HepG2 (cell line): ENCODE data around the gene FUZ. TPM values are rescaled to one million over a fixed set of nuclear protein-coding genes. Genes with fewer than 3 reads are reported as not detected.
A peak's percentile ranks its signal among the peaks of the same experiment; 100 is the strongest.

Experiments used
- CENPT ChIP-seq: sonication (generic); formaldehyde crosslinking; IDR thresholded peaks from 2 replicates; pipeline ENCODE4 v1.8.0; 2022; ENCODE audit warnings: low read depth, mild to moderate bottlenecking, moderate library complexity, missing genetic modification reagents
- KDM6A ChIP-seq: IDR thresholded peaks from 2 replicates; pipeline ENCODE4 v1.6.1; 2016; ENCODE audit warnings: low read depth
- MAFK ChIP-seq, 2 experiments: IDR thresholded peaks in 1 of 2; conservative IDR thresholded peaks in 1 of 2; 2 replicates each; pipeline ENCODE4 v1.6.1; 2011; ENCODE audit warnings: improper control_type of control experiment in 2 of 2, low read length in 2 of 2
- MBNL3 ChIP-seq: fragments of 250-450 bp; sonication (Bioruptor Pico); conservative IDR thresholded peaks from 2 replicates; pipeline ENCODE4 v1.8.0; 2022; ENCODE audit warnings: mild to moderate bottlenecking, inconsistent platforms
- MXD3 ChIP-seq: IDR thresholded peaks from 2 replicates; pipeline ENCODE4 v1.6.1; 2016; ENCODE audit warnings: mild to moderate bottlenecking, missing biosample characterization, missing genetic modification reagents
- MXI1 ChIP-seq: IDR thresholded peaks from 3 replicates; pipeline ENCODE4 v1.6.1; 2012; ENCODE audit warnings: low read depth, low read length, inconsistent platforms, borderline replicate concordance
- PHF21A ChIP-seq: sonication (generic); formaldehyde crosslinking; IDR thresholded peaks from 2 replicates; pipeline ENCODE4 v1.5.0; 2020; ENCODE audit warnings: mild to moderate bottlenecking, missing genetic modification reagents
- RFXAP ChIP-seq: sonication (generic); formaldehyde crosslinking; IDR thresholded peaks from 2 replicates; pipeline ENCODE4 v1.4.0; 2020; ENCODE audit warnings: missing genetic modification reagents, borderline replicate concordance
- SMARCE1 ChIP-seq: fragments of 450-650 bp; IDR thresholded peaks from 2 replicates; pipeline ENCODE4 v1.6.1; 2017; ENCODE audit warnings: borderline replicate concordance
- SNAPC2 ChIP-seq: sonication (generic); formaldehyde crosslinking; IDR thresholded peaks from 2 replicates; pipeline ENCODE4 v1.8.1; 2022; ENCODE audit warnings: mild to moderate bottlenecking, missing genetic modification reagents
- TOE1 ChIP-seq: sonication (generic); formaldehyde crosslinking; IDR thresholded peaks from 2 replicates; pipeline ENCODE4 v1.4.0; 2020; ENCODE audit warnings: mild to moderate bottlenecking, missing genetic modification reagents
- ZHX1 ChIP-seq: sonication (generic); formaldehyde crosslinking; IDR thresholded peaks from 2 replicates; pipeline ENCODE4 v1.8.1; 2022; ENCODE audit warnings: low read depth, mild to moderate bottlenecking, missing genetic modification reagents
- ZNF253 ChIP-seq: sonication (generic); formaldehyde crosslinking; IDR thresholded peaks from 2 replicates; pipeline ENCODE4 v1.8.0; 2022; ENCODE audit warnings: mild to moderate bottlenecking, missing genetic modification reagents, borderline replicate concordance
- ZNF280D ChIP-seq: sonication (generic); formaldehyde crosslinking; IDR thresholded peaks from 2 replicates; pipeline ENCODE4 v1.5.1; 2020; ENCODE audit warnings: mild to moderate bottlenecking, missing genetic modification reagents
- ZNF317 ChIP-seq: sonication (generic); formaldehyde crosslinking; IDR thresholded peaks from 2 replicates; pipeline ENCODE4 v1.5.0; 2020; ENCODE audit warnings: mild to moderate bottlenecking, missing genetic modification reagents
- ZNF337 ChIP-seq: sonication (generic); formaldehyde crosslinking; IDR thresholded peaks from 2 replicates; pipeline ENCODE4 v1.5.1; 2020; ENCODE audit warnings: missing genetic modification reagents, low read depth, mild to moderate bottlenecking, borderline replicate concordance
- ZNF569 ChIP-seq: sonication (generic); formaldehyde crosslinking; IDR thresholded peaks from 2 replicates; pipeline ENCODE4 v1.5.0; 2020; ENCODE audit warnings: mild to moderate bottlenecking, missing genetic modification reagents, moderate library complexity, borderline replicate concordance
- ZNF607 ChIP-seq: sonication (generic); formaldehyde crosslinking; IDR thresholded peaks from 2 replicates; pipeline ENCODE4 v1.5.1; 2020; ENCODE audit warnings: missing genetic modification reagents, mild to moderate bottlenecking, borderline replicate concordance
- ZNF784 ChIP-seq: sonication (generic); formaldehyde crosslinking; IDR thresholded peaks from 2 replicates; pipeline ENCODE4 v1.5.1; 2020; ENCODE audit warnings: missing genetic modification reagents, mild to moderate bottlenecking, borderline replicate concordance
- ZSCAN22 ChIP-seq: sonication (generic); formaldehyde crosslinking; IDR thresholded peaks from 2 replicates; pipeline ENCODE4 v1.4.0; 2020; ENCODE audit warnings: mild to moderate bottlenecking, missing genetic modification reagents
- polyA plus RNA-seq, 8 experiments: library from polyadenylated mRNA; depleted of rRNA in 3 of 8; stranded (reverse) in 7 of 8; unstranded in 1 of 8; fragments of >200 nt; fragmentation: Illumina TruSeq in 4 of 8; extraction: Trizol in 4 of 8; gene quantifications; 2 replicates each; pipeline versions ENCODE4 v1.2.1 to v1.2.3, GENCODE V29; 2011 to 2016; ENCODE audit warnings: low read depth in 4 of 8, missing spikeins in 1 of 8, mixed read lengths in 1 of 8; ENCODE audit not compliant: insufficient read depth in 1 of 8
- total RNA-seq, 5 experiments: library from RNA; depleted of rRNA; stranded (reverse); fragments of >200 nt; fragmentation: Illumina TruSeq; extraction: Trizol; gene quantifications; 2 replicates each; pipeline ENCODE4 v1.2.3, GENCODE V29; 2016; ENCODE audit warnings: low read depth in 1 of 5

The FUZ gene
- total and polyA plus RNA-seq, 2 of the 13 experiments (the other 11 are each of a cell fraction or from before 2014, with no cell fraction given) = 0.08 TPM; not detected in 1

GRCh38 chr19:49850487-49851342, 37.6 kb upstream of the FUZ start, which contains the start of gene PTOV1 (continued):
- no peak for TF ChIP-seq SMARCE1
- no peak for TF ChIP-seq PHF21A (CRISPR knock-in tag)
- TF ChIP-seq MXD3 = peak; percentile 62; the same call in 1 of the 2 replicates
- peak; percentile 95 for TF ChIP-seq ZNF784 (CRISPR knock-in tag)
- no peak for TF ChIP-seq MAFK (conservative IDR thresholded peaks at IDR 0.05 in 1 of 2, IDR thresholded peaks at IDR 0.05 in 1 of 2; ENCODE audit: low read length in 2 of 2)
- peak; percentile 26; the same call in 1 of the 3 replicates for TF ChIP-seq MXI1
- no peak for TF ChIP-seq ZSCAN22 (CRISPR knock-in tag)
- TF ChIP-seq ZNF569 (CRISPR knock-in tag) = no peak
- TF ChIP-seq ZNF280D (CRISPR knock-in tag) = no peak
- no peak for TF ChIP-seq ZNF253
- 0 out of 2 replicates have a peak, but pooled peaks have one; percentile 33 for TF ChIP-seq ZNF317
- no peak for TF ChIP-seq ZHX1
- peak; percentile 51; the same call in 1 of the 2 replicates for TF ChIP-seq CENPT (CRISPR knock-in tag)
- TF ChIP-seq SNAPC2 = no peak
- no peak for TF ChIP-seq MBNL3 (CRISPR knock-in tag)
- TF ChIP-seq ZNF607 (CRISPR knock-in tag) = 0 out of 2 replicates have a peak, but pooled peaks have one; percentile 31
- peak; percentile 84; the same call in 1 of the 2 replicates for TF ChIP-seq ZNF337 (CRISPR knock-in tag)
- TF ChIP-seq TOE1 (CRISPR knock-in tag) = no peak
- no peak for TF ChIP-seq KDM6A (CRISPR knock-in tag)
- TF ChIP-seq RFXAP = 0 out of 2 replicates have a peak, but pooled peaks have one; percentile 48
